Epithelial cell of proximal tubule (primary cell): ENCODE results near the gene DNAH14. TPM values are rescaled to one million over a fixed set of nuclear protein-coding genes. Genes with fewer than 3 reads are reported as not detected.
A peak's percentile ranks its signal among the peaks of the same experiment; 100 is the strongest.

Experiments used
- DNase-seq: peaks from one replicate; pipeline ENCODE4 v3.0.0-alpha.2; 2011; ENCODE audit warnings: low read depth
- H3K4me3 ChIP-seq: 2 replicates; pipeline ENCODE4 v1.5.1; 2011; ENCODE audit warnings: low read depth, mild to moderate bottlenecking, low read length
- total RNA-seq: library from RNA; depleted of rRNA; stranded (reverse); fragments of >200 nt; gene quantifications from 2 replicates; pipeline ENCODE4 v1.2.3, GENCODE V29; 2015
- TF ChIP-seq, protein P1 (sequence below): conservative IDR thresholded peaks from 2 replicates; pipeline ENCODE4 v1.5.1; 2012; ENCODE audit warnings: low read depth, mild to moderate bottlenecking, low read length

DNAH14 gene
- total RNA-seq, 1 donor from 2014 or later, result 20.8 TPM

DNA sequence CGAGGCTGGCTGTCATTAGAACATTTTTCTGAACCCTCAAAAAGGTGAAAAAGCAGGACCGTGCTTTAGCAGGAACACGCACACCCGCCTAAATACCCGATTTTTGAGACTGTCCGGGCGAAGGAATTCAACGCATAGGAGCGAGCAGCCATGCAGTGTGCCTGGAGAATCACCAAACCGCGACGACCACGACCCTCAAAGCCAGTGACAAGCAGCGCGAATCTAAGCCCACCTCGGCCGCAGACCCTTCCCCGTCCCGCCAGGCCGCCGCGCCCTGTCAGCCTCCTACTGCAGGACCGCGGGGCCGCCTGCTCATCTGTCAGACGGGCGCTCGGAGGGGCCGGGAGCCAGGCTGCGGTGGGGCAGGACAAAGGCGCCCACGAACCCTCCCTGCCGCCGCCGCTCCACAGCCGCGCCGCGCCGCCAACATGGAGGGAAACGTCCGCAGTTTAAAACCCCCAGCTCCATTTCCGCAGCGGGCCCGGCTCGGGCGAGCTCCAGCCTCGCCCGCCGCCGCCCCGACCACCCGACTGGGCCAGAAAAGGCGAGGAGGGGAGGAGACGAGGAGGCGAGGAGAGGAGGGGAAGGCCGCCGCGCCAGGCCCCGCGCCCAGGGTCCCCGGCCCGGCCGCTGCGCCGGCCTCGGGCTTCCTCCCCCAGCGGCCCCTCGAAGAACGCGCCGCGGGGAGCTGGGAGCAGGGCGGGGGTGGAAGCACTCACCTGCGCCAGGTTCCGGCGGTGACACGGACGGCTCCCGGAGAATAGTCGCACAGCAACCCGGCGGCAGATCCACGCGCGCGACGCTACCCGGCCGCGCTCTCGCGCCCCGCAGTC, 498.0 kb downstream of the DNAH14 start, which contains the start of gene LBR:
LBR (minus strand) TSS at position 804 of the 833 bp plus-strand sequence. CDS start 3,963 bp downstream, outside the sequence.
- no peak for DNase-seq
- peak within 1 kb of the TSS; percentile 86 for H3K4me3 ChIP-seq
- TF ChIP-seq, protein P1, sequence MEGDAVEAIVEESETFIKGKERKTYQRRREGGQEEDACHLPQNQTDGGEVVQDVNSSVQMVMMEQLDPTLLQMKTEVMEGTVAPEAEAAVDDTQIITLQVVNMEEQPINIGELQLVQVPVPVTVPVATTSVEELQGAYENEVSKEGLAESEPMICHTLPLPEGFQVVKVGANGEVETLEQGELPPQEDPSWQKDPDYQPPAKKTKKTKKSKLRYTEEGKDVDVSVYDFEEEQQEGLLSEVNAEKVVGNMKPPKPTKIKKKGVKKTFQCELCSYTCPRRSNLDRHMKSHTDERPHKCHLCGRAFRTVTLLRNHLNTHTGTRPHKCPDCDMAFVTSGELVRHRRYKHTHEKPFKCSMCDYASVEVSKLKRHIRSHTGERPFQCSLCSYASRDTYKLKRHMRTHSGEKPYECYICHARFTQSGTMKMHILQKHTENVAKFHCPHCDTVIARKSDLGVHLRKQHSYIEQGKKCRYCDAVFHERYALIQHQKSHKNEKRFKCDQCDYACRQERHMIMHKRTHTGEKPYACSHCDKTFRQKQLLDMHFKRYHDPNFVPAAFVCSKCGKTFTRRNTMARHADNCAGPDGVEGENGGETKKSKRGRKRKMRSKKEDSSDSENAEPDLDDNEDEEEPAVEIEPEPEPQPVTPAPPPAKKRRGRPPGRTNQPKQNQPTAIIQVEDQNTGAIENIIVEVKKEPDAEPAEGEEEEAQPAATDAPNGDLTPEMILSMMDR, result no peak

DNA sequence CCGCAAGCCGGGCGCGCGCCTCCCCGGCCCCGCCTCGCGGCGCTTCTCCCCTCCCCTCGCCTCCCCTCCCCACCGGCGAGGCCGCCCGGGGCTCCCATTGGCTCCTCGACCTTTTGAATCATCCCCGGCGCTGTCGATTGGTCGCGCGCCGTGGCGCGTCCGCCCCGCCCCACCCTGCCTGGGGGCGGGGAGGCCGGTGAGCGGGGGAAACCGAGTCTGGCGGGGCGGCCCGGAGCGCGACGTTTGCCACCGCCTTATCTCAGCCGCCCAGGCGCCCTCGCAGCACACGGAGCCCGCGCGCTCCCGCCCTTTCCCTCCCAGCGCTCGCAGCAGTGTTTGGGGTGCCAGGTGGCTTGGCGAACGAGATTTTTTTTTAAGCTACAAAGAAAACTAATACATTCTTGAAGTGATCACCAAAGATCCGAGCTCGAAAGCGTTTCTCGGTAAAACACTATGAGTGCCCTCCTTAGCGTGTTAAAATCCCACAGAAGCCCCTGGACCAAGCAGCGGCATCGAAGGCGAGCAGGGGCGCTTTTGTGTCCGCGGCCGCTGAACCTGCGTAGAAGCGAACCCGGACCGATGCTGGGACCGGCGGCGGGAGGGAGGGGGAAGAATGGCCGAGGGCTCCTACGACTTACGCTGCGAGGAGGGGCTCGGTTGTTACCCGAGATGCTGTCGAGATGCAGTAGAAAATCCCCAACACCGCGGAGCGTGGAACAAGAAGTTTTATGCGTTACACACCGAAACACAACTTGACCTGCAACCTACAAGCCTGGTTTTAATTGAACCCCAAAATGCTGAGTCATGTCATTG, 498.8 kb downstream of the DNAH14 start:
- TF ChIP-seq, protein P1, result no peak
- peak overlapping the region; percentile 86 for H3K4me3 ChIP-seq
- DNase-seq, result no peak

DNA sequence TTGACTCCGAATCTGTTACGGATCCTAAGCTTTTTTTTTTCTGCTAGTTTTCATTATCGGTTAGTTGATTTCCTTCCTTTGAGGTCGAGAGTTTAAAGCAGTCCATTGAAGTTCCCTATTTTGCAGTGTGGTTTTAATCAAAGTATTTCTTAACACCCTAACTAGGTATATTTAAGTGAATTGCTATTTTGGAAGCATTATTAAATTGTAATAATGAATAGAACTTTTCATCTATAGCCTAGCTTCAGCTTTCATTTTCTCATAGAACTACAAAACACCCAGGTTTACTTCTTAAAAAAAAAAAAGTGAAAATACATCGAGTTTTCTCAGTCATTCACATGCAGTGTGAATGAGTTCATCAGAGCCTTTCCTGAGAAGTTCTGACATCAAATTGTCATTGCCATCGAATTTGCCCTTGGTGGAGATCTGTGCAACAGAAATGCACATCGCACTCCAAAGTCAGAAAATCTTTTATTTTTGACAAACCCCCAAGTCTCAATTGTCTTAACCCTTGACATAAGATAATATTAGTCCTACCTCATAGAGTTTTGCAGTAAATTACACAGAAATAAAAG, 499.5 kb downstream of the DNAH14 start:
- peak overlapping the region; percentile 86 for H3K4me3 ChIP-seq
- TF ChIP-seq, protein P1, result no peak
- DNase-seq, result no peak

DNA sequence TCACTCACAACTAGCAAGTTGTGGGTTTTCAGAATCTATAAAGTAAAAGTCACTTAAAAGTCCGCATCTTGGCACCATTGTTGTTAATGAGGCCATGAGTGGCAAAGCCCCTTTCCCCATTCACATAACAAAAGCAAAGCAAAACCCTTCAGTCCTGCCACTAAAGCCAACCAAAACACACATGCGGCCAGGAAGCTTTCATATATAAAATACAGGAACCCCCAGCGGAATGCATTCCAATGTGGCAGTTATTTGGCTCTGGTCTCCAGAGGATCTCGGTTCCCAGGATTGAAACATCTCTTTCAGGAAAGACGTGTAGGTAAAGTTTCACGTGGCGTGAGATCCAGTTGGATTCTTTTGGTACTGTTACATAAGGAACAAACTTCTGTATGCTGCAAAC, 500.8 kb downstream of the DNAH14 start:
- H3K4me3 ChIP-seq, result no peak overlapping the region
- no peak for DNase-seq
- TF ChIP-seq, protein P1, result no peak

DNA sequence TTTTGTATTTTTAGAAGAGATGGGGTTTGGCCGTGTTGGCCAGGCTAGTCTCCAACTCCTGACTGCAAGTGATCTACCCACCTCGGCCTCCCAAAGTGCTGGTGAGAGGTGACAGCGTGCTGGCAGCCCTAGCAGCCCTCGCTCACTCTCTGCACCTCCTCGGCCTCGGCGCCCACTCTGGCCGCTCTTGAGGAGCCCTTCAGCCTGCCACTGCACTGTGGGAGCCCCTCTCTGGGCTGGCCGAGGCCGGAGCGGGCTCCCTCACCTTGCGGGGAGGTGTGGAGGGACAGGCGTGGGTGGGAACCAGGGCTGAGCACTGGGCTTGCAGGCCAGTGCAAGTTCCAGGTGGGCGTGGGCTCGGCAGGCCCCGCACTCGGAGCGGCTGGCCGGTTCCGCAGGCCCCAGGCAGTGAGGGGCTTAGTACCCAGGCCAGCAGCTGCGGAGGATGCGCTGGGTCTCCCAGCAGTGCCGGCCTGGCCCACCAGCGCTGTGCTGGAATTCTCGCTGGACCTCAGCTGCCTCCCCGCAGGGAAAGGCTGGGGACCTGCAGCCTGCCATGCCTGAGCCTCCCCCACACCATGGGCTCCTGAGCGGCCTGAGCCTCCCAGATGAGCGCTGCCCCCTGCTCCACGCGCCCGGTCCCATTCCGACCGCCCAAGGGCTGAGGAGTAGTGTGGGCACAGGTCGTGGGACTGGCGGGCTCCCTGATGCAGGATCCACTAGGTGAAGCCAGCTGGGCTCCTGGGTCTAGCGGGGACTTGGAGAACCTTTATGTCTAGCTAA, 501.8 kb downstream of the DNAH14 start:
- H3K4me3 ChIP-seq, result no peak overlapping the region
- no peak for DNase-seq
- TF ChIP-seq, protein P1, result no peak

DNA sequence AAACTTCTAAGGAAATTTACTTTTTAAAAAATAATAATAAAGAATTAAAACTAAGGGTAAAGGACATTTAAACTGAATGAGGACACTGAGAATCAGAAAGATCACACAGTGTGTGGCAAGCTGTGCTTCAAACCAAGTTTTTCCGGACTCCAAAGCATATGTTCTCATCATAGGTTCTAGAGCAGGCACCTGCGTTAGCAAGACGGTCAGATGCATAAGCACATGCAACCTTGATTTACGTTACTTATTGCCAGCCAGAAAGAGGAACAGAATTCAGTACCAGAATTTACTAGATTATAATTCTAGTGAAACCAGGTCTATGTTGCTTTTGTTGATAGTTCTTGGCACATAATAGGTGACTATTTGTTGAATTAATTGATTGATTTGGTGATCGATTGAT, 504.6 kb downstream of the DNAH14 start:
- DNase-seq, result no peak
- H3K4me3 ChIP-seq, result no peak overlapping the region
- TF ChIP-seq, protein P1, result no peak
